ENCODE results near the gene SOD3.

SOD3 gene

DNA sequence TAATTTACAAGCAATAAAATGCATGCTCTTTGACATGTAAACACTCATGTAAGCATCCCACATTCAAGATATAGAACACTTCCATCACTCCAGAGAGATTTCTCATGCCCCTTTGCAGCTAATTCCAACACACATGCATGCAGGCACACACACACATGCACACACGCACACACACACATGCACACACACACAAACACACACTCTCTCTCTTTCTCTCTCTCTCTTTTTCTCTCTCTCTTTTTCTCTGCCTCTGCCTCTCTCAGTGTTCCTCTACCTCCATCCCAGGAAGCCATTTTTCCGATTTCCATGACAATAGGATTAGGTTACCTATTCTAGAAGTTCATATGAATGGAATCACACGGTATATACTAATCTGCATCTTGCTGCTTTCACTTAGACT is 11.9 kb upstream of the SOD3 start:
- TF ChIP-seq SIN3A (IDR thresholded peaks at IDR 0.05; ENCODE audit: borderline replicate concordance, insufficient read depth, low read length) (no peak), FOXP2 (optimal IDR thresholded peaks at IDR 0.05; ENCODE audit: borderline replicate concordance, extremely low read depth, extremely low read length, insufficient read depth) (no peak), POLR2AphosphoS5 (IDR thresholded peaks at IDR 0.05; ENCODE audit: low read depth, low read length) (no peak), TAF1 (IDR thresholded peaks at IDR 0.05; ENCODE audit: borderline replicate concordance, insufficient read depth, low read length) (no peak)
- TF ChIP-seq, protein P1, sequence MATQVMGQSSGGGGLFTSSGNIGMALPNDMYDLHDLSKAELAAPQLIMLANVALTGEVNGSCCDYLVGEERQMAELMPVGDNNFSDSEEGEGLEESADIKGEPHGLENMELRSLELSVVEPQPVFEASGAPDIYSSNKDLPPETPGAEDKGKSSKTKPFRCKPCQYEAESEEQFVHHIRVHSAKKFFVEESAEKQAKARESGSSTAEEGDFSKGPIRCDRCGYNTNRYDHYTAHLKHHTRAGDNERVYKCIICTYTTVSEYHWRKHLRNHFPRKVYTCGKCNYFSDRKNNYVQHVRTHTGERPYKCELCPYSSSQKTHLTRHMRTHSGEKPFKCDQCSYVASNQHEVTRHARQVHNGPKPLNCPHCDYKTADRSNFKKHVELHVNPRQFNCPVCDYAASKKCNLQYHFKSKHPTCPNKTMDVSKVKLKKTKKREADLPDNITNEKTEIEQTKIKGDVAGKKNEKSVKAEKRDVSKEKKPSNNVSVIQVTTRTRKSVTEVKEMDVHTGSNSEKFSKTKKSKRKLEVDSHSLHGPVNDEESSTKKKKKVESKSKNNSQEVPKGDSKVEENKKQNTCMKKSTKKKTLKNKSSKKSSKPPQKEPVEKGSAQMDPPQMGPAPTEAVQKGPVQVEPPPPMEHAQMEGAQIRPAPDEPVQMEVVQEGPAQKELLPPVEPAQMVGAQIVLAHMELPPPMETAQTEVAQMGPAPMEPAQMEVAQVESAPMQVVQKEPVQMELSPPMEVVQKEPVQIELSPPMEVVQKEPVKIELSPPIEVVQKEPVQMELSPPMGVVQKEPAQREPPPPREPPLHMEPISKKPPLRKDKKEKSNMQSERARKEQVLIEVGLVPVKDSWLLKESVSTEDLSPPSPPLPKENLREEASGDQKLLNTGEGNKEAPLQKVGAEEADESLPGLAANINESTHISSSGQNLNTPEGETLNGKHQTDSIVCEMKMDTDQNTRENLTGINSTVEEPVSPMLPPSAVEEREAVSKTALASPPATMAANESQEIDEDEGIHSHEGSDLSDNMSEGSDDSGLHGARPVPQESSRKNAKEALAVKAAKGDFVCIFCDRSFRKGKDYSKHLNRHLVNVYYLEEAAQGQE (IDR thresholded peaks at IDR 0.05; ENCODE audit: insufficient read depth in 1 of 2, low read depth in 2 of 2, low read length in 2 of 2) = no peak

DNA sequence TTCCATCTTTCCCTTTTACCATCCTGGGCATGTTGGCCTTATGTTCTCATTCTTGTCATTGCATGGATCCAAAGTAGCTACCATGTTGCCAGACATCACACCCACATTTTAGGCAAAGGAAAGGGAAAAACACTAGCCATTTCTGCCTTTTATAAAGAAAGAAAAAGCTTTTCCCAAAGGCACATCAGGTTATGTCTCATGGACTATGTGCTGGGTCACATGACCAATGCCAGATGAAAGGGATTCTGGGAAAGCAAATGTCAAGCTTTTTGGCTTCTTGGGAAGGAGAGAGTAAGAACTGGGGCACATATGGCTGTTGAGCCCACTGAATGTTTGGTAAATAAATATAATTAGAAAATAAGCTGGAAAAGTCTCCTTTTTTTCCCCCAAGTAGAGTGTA is 4.3 kb upstream of the SOD3 start:
- TF ChIP-seq POLR2AphosphoS5 (IDR thresholded peaks at IDR 0.05; ENCODE audit: low read depth, low read length) (no peak), SIN3A (IDR thresholded peaks at IDR 0.05; ENCODE audit: borderline replicate concordance, insufficient read depth, low read length) (no peak), FOXP2 (optimal IDR thresholded peaks at IDR 0.05; ENCODE audit: borderline replicate concordance, extremely low read depth, extremely low read length, insufficient read depth) (no peak), TAF1 (IDR thresholded peaks at IDR 0.05; ENCODE audit: borderline replicate concordance, insufficient read depth, low read length) (no peak)
- TF ChIP-seq, protein P1 (IDR thresholded peaks at IDR 0.05; ENCODE audit: insufficient read depth in 1 of 2, low read depth in 2 of 2, low read length in 2 of 2) = no peak

DNA sequence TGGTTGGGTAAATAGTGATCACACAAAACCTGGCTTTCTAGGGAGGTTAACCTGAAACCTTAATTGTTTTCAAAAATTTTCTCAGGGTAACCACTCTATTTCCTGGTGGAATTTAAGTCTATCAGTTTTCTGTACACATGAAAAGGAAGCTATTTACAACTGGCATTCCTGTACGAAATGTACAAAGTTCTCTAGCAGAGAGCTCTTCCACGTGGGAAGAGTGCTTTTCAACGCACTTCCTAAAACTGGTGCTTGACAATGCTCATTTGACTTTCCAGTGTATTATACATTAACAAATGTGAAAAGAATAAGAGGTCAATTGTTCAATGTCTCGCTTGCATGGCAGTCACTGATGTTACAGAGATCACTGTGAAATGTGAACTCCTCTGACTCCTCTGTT is 2.8 kb upstream of the SOD3 start:
- TF ChIP-seq POLR2AphosphoS5 (IDR thresholded peaks at IDR 0.05; ENCODE audit: low read depth, low read length) = no peak
- no peak for TF ChIP-seq FOXP2 (optimal IDR thresholded peaks at IDR 0.05; ENCODE audit: borderline replicate concordance, extremely low read depth, extremely low read length, insufficient read depth)
- TF ChIP-seq TAF1 (IDR thresholded peaks at IDR 0.05; ENCODE audit: borderline replicate concordance, insufficient read depth, low read length) = no peak
- no peak for TF ChIP-seq SIN3A (IDR thresholded peaks at IDR 0.05; ENCODE audit: borderline replicate concordance, insufficient read depth, low read length)
- TF ChIP-seq, protein P1 (IDR thresholded peaks at IDR 0.05; ENCODE audit: insufficient read depth in 1 of 2, low read depth in 2 of 2, low read length in 2 of 2) = no peak

DNA sequence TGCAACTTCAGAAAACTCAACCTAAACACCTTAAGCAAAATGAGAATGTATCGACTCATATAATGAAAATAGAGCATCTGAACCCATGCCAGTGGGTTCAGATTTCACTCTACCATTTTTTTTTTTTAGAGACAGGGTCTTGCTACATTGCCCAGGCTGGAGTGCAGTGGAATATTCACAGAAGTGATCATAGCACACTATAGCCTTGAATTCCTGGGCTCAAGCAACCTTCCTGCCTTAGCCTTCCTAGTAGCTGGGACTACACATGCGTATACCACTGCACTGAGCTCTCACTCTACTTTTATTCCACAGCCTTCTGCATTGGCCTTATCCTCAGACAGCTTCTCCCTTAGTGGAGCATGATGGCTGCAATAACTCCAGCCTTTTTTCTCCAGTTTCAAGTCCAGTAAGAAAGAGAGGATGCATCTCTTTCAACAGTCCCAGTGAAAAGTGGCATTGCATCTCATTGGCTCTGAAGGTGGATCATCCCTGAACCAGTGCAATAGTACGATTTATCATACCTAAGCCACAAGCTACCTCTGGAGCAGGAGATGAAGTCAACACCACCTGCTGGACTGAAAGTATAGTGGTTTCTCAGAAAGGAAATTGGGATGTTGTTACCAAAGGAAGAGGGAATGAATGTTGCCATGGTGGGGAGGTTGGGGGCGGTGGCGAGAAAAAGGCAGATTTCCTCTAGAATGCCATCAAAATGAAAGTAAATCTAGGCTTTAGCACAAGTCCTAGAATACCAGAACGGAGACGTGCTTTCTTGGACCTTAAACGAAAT is 2.0 kb upstream of the SOD3 start:
- TF ChIP-seq, protein P1 (IDR thresholded peaks at IDR 0.05; ENCODE audit: insufficient read depth in 1 of 2, low read depth in 2 of 2, low read length in 2 of 2) = no peak
- TF ChIP-seq TAF1 (IDR thresholded peaks at IDR 0.05; ENCODE audit: borderline replicate concordance, insufficient read depth, low read length) = no peak
- no peak for TF ChIP-seq FOXP2 (optimal IDR thresholded peaks at IDR 0.05; ENCODE audit: borderline replicate concordance, extremely low read depth, extremely low read length, insufficient read depth)
- TF ChIP-seq POLR2AphosphoS5 (IDR thresholded peaks at IDR 0.05; ENCODE audit: low read depth, low read length) = no peak
- TF ChIP-seq SIN3A (IDR thresholded peaks at IDR 0.05; ENCODE audit: borderline replicate concordance, insufficient read depth, low read length) = no peak

Data from PFSK-1 (cell line).